ENCODE data around the gene POGZ.

DNA sequence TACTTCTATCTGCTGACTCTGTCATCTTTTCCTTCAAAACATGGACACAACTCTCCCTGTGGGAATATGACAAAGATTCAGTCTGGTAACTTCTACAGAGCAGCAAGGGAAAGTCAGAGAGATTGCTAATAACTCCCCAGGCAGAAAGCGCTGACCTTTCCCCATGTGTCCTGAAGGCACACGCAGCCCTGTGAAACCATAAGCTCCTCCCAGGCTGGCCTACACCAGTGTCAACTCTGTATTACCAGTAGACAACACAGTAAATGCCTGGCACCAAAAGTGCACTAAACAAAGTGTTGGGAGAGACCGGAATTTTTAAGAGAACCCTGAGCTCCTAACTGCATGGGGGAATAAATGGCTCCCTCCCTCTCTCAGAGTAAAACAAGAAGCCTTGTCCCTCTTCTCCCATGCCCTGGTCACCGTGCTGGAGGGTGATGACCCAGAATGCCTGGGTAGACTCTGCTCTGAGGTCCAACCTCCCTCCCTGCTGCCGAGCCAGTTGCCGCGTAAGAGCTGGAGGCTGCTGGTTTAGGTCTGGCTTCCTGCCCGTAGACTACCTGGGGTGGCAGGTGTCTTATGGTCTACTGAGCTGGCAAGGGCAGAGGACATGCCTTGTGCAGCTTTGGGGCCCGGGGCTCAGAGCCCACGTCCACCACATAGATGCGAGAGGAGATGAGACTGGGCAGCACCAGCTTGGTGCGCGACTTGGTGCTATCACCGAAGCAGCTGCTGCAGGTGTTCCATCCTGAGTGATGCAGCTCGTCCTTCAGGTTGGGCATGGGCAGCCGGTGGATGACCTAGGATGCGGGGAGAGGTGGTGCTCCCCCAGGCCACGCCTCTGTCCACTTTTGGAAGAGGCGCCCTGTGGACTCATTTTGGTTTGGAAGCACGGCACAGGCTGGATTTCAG is 90.6 kb downstream of the POGZ start:
- TF ChIP-seq, protein P1, sequence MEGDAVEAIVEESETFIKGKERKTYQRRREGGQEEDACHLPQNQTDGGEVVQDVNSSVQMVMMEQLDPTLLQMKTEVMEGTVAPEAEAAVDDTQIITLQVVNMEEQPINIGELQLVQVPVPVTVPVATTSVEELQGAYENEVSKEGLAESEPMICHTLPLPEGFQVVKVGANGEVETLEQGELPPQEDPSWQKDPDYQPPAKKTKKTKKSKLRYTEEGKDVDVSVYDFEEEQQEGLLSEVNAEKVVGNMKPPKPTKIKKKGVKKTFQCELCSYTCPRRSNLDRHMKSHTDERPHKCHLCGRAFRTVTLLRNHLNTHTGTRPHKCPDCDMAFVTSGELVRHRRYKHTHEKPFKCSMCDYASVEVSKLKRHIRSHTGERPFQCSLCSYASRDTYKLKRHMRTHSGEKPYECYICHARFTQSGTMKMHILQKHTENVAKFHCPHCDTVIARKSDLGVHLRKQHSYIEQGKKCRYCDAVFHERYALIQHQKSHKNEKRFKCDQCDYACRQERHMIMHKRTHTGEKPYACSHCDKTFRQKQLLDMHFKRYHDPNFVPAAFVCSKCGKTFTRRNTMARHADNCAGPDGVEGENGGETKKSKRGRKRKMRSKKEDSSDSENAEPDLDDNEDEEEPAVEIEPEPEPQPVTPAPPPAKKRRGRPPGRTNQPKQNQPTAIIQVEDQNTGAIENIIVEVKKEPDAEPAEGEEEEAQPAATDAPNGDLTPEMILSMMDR (IDR thresholded peaks at IDR 0.05): no peak
- TF ChIP-seq POLR2A (IDR thresholded peaks at IDR 0.05) (no peak), EP300 (IDR thresholded peaks at IDR 0.05) (no peak)

Measured in suprapubic skin (tissue), 3 donors.